Osteocyte (in vitro differentiated cells): ENCODE measurements around the gene CCDC91. TPM values are rescaled to one million over a fixed set of nuclear protein-coding genes. Genes with fewer than 3 reads are reported as not detected.

Experiments used
- DNase-seq: peaks from one replicate; pipeline ENCODE4 v3.0.0; 2021; ENCODE audit warnings: mixed read lengths; ENCODE audit not compliant: unreplicated experiment; ENCODE audit errors: extremely low spot score
- H3K27ac Mint-ChIP-seq: one replicate; pipeline ENCODE4 v1.8.0; 2021; ENCODE audit warnings: mild to moderate bottlenecking, mixed read lengths; ENCODE audit not compliant: unreplicated experiment
- H3K27me3 Mint-ChIP-seq: one replicate; pipeline ENCODE4 v1.8.0; 2021; ENCODE audit warnings: mixed read lengths; ENCODE audit not compliant: unreplicated experiment
- H3K36me3 Mint-ChIP-seq: one replicate; pipeline ENCODE4 v1.8.0; 2021; ENCODE audit warnings: mixed read lengths; ENCODE audit not compliant: unreplicated experiment
- H3K4me1 Mint-ChIP-seq: one replicate; pipeline ENCODE4 v1.8.0; 2021; ENCODE audit warnings: mixed read lengths; ENCODE audit not compliant: unreplicated experiment
- H3K4me3 Mint-ChIP-seq: one replicate; pipeline ENCODE4 v1.8.0; 2021; ENCODE audit warnings: mild to moderate bottlenecking, moderate library complexity, mixed read lengths; ENCODE audit not compliant: unreplicated experiment
- H3K9me3 Mint-ChIP-seq: one replicate; pipeline ENCODE4 v1.8.0; 2021; ENCODE audit warnings: mixed read lengths; ENCODE audit not compliant: unreplicated experiment
- total RNA-seq: library from RNA; stranded (reverse); gene quantifications from 2 replicates; pipeline ENCODE4 v1.2.1, GENCODE V29; 2021
- TF ChIP-seq, protein P1 (sequence below): fragments of 200-600 bp; sonication (generic); IDR thresholded peaks from 2 replicates; pipeline ENCODE4 v1.5.0; 2021; ENCODE audit warnings: antibody characterized with exemption, mild to moderate bottlenecking, moderate library complexity

The CCDC91 gene
- total RNA-seq, 1 donor from 2014 or later = 17.5 TPM

GRCh38 chr12:28512406-28512805, 322.1 kb downstream of the CCDC91 start:
- no peak overlapping the region for H3K4me3 Mint-ChIP-seq
- H3K27me3 Mint-ChIP-seq = no peaks in the 10 kb centered on the region
- peaks cover 5% of the 10 kb centered on the region for H3K4me1 Mint-ChIP-seq
- TF ChIP-seq, protein P1, sequence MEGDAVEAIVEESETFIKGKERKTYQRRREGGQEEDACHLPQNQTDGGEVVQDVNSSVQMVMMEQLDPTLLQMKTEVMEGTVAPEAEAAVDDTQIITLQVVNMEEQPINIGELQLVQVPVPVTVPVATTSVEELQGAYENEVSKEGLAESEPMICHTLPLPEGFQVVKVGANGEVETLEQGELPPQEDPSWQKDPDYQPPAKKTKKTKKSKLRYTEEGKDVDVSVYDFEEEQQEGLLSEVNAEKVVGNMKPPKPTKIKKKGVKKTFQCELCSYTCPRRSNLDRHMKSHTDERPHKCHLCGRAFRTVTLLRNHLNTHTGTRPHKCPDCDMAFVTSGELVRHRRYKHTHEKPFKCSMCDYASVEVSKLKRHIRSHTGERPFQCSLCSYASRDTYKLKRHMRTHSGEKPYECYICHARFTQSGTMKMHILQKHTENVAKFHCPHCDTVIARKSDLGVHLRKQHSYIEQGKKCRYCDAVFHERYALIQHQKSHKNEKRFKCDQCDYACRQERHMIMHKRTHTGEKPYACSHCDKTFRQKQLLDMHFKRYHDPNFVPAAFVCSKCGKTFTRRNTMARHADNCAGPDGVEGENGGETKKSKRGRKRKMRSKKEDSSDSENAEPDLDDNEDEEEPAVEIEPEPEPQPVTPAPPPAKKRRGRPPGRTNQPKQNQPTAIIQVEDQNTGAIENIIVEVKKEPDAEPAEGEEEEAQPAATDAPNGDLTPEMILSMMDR = no peak
- peaks cover 9% of the 10 kb centered on the region for H3K9me3 Mint-ChIP-seq
- H3K36me3 Mint-ChIP-seq = no peaks in the 10 kb centered on the region
- DNase-seq = no peak
- H3K27ac Mint-ChIP-seq = no peak overlapping the region

GRCh38 chr12:28512876-28513275, 322.6 kb downstream of the CCDC91 start:
- H3K9me3 Mint-ChIP-seq = peaks cover 13% of the 10 kb centered on the region
- H3K27me3 Mint-ChIP-seq = no peaks in the 10 kb centered on the region
- H3K27ac Mint-ChIP-seq = no peak overlapping the region
- TF ChIP-seq, protein P1 = no peak
- peaks cover 2% of the 10 kb centered on the region for H3K4me1 Mint-ChIP-seq
- no peak for DNase-seq
- no peak overlapping the region for H3K4me3 Mint-ChIP-seq
- no peaks in the 10 kb centered on the region for H3K36me3 Mint-ChIP-seq

DNA sequence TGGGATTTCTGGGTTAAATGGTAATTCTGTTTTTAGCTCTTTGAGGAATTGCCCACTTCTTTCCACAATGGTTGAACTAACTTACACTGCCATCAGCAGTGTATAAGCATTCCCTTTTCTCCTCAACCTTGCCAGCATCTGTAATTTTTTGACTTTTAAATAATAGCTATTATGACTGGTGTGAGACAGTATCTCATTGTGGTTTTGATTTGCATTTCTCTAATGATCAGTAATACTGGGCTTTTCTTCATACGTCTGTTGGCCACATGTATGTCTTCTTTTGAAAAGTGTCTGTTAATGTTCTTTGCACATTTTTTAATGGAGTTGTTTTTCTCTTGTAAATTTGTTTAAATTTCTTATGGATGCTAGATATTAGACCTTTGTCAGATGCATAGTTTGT, 323.7 kb downstream of the CCDC91 start:
- Mint-ChIP-seq H3K36me3 (no peaks in the 10 kb centered on the region), H3K4me3 (no peak overlapping the region), H3K27ac (no peak overlapping the region), H3K27me3 (no peaks in the 10 kb centered on the region), H3K4me1 (peaks cover 2% of the 10 kb centered on the region), H3K9me3 (peaks cover 24% of the 10 kb centered on the region)
- no peak for DNase-seq
- TF ChIP-seq, protein P1 = no peak

DNA sequence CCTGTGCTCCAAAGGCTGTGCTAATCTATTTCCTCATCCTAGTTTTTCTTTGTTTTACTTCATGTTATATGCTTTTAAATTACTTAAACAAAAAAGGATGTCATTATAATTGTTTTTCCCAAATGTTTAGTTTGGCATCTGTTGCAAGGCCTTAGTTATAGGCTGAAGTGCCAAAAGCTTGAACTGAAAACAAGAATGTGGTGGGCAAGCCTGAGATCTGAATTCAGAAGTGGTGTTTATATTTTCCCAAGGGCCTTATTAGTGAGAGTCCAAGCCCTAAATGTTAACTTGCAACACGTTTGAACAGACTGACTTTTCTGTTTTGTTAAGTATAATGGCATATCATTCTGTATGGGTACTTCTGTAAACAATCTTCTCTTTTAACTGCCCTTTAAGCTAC, 326.8 kb downstream of the CCDC91 start:
- no peak overlapping the region for H3K27ac Mint-ChIP-seq
- no peak overlapping the region for H3K4me3 Mint-ChIP-seq
- H3K9me3 Mint-ChIP-seq = peaks cover 30% of the 10 kb centered on the region
- no peaks in the 10 kb centered on the region for H3K27me3 Mint-ChIP-seq
- TF ChIP-seq, protein P1 = no peak
- peaks cover 3% of the 10 kb centered on the region for H3K36me3 Mint-ChIP-seq
- peaks cover 2% of the 10 kb centered on the region for H3K4me1 Mint-ChIP-seq
- no peak for DNase-seq

DNA sequence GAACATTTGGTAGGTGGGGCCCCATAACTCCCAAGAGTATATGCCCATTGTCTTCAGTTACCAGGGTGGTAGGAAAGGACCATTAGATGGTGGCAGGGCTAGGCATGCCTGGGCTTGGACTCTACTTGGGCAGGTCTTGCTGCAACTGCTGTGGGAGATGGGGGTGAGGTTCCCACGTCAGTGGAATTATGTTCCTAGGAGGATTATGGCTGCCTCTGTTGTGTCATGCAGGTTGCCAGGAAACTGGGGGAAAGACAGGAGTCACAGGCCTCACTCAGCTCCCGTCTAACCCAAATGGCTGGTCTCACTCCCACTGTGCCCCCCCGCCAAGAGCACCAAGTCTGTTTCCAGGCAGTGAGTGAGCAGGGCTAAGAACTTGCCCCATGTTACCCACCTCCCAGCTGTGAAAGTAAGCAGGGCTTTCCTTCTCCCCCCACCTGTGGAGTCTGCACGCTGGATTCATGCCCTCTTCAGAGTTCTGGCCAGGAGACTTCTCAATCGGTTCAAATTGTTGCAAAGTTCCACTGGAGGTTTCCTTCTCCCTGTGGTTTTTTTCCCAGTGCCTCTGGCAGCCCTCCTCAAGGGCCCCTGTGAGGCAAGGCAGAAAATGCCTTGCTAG, 337.5 kb downstream of the CCDC91 start:
- Mint-ChIP-seq H3K36me3 (peaks cover 15% of the 10 kb centered on the region), H3K27me3 (no peaks in the 10 kb centered on the region), H3K4me3 (no peak overlapping the region), H3K27ac (no peak overlapping the region), H3K4me1 (no peaks in the 10 kb centered on the region), H3K9me3 (peaks cover 33% of the 10 kb centered on the region)
- TF ChIP-seq, protein P1 = no peak
- no peak for DNase-seq
